Activated T-cell treated with anti-CD3 and anti-CD28 coated beads, Interleukin-2, amount 50 U/mL, for 4 hours (primary cell): ENCODE data around the gene GPHA2. TPM values are rescaled to one million over a fixed set of nuclear protein-coding genes. Genes with fewer than 3 reads are reported as not detected.

Source experiments
- ATAC-seq, 2 donors: fragments of 200-7000 bp; cut with Tn5 transposase; one replicate each; pipeline ENCODE4 v1.10.0; 2021
- DNase-seq: peaks from one replicate; pipeline ENCODE4 v3.0.0-alpha.2; 2020
- H3K27me3 Mint-ChIP-seq: one replicate; pipeline ENCODE4 v1.8.0; 2021; ENCODE audit warnings: low read depth, mixed read lengths
- H3K36me3 Mint-ChIP-seq: one replicate; pipeline ENCODE4 v1.8.0; 2022; ENCODE audit warnings: mixed read lengths; ENCODE audit not compliant: insufficient read depth
- H3K4me1 Mint-ChIP-seq: one replicate; pipeline ENCODE4 v1.8.0; 2021; ENCODE audit warnings: low read depth, mixed read lengths
- H3K4me3 Mint-ChIP-seq: one replicate; pipeline ENCODE4 v1.8.0; 2021; ENCODE audit warnings: mild to moderate bottlenecking, moderate library complexity, mixed read lengths
- H3K9me3 Mint-ChIP-seq: one replicate; pipeline ENCODE4 v1.8.0; 2021; ENCODE audit warnings: mixed read lengths
- total RNA-seq, 3 donors: library from RNA; stranded (reverse); gene quantifications; one replicate each; pipeline ENCODE4 v1.2.1, GENCODE V29; 2021

The GPHA2 gene
- total RNA-seq, 3 donors from 2014 or later, result not detected

GRCh38 chr11:64936539-64936938 is 846 bp upstream of the GPHA2 start:
- Mint-ChIP-seq H3K36me3 (peaks cover 6% of the 10 kb centered on the region), H3K27me3 (no peaks in the 10 kb centered on the region), H3K9me3 (no peaks in the 10 kb centered on the region), H3K4me3 (no peak overlapping the region), H3K4me1 (no peaks in the 10 kb centered on the region)
- ATAC-seq (no peak), DNase-seq (no peak)

GRCh38 chr11:64934682-64935358 is 873 bp downstream of the GPHA2 start:
- no peak for DNase-seq
- Mint-ChIP-seq H3K27me3 (no peaks in the 10 kb centered on the region), H3K4me3 (no peak overlapping the region), H3K4me1 (no peaks in the 10 kb centered on the region), H3K9me3 (no peaks in the 10 kb centered on the region), H3K36me3 (peaks cover 17% of the 10 kb centered on the region)
- ATAC-seq, result no peak

- Mint-ChIP-seq H3K4me3 (no peak overlapping the region), H3K27me3 (no peaks in the 10 kb centered on the region), H3K4me1 (no peaks in the 10 kb centered on the region), H3K36me3 (peaks cover 20% of the 10 kb centered on the region), H3K9me3 (no peaks in the 10 kb centered on the region)
- ATAC-seq (no peak), DNase-seq (no peak)
These were observed 1.6 kb downstream of the GPHA2 start for GRCh38 chr11:64933935-64934681.

GRCh38 chr11:64933213-64933934 is 2.3 kb downstream of the GPHA2 start:
- no peak for ATAC-seq

GRCh38 chr11:64932324-64932723 is 3.4 kb downstream of the GPHA2 start:
- DNase-seq (no peak), ATAC-seq (no peak)
- Mint-ChIP-seq H3K4me3 (no peak overlapping the region), H3K9me3 (no peaks in the 10 kb centered on the region), H3K36me3 (peaks cover 20% of the 10 kb centered on the region), H3K4me1 (no peaks in the 10 kb centered on the region), H3K27me3 (no peaks in the 10 kb centered on the region)

More at GRCh38 chr11:64933213-64933934, 2.3 kb downstream of the GPHA2 start:
- Mint-ChIP-seq H3K36me3 (peaks cover 20% of the 10 kb centered on the region), H3K27me3 (no peaks in the 10 kb centered on the region), H3K4me1 (no peaks in the 10 kb centered on the region), H3K4me3 (no peak overlapping the region), H3K9me3 (no peaks in the 10 kb centered on the region)
- DNase-seq, result no peak

- no peaks in the 10 kb centered on the region for H3K4me1 Mint-ChIP-seq
- H3K9me3 Mint-ChIP-seq, result no peaks in the 10 kb centered on the region
- DNase-seq, result no peak
- H3K27me3 Mint-ChIP-seq, result no peaks in the 10 kb centered on the region
- no peak overlapping the region for H3K4me3 Mint-ChIP-seq
- ATAC-seq, result no peak
- peaks cover 20% of the 10 kb centered on the region for H3K36me3 Mint-ChIP-seq
These were observed 4.4 kb downstream of the GPHA2 start for GRCh38 chr11:64931290-64931689.

GRCh38 chr11:64930340-64930739 is 5.4 kb downstream of the GPHA2 start:
- ATAC-seq, result no peak
- H3K36me3 Mint-ChIP-seq, result peaks cover 20% of the 10 kb centered on the region
- H3K4me3 Mint-ChIP-seq, result no peak overlapping the region
- H3K4me1 Mint-ChIP-seq, result no peaks in the 10 kb centered on the region
- H3K27me3 Mint-ChIP-seq, result no peaks in the 10 kb centered on the region
- H3K9me3 Mint-ChIP-seq, result no peaks in the 10 kb centered on the region
- DNase-seq, result no peak

- no peaks in the 10 kb centered on the region for H3K27me3 Mint-ChIP-seq
- peaks cover 20% of the 10 kb centered on the region for H3K36me3 Mint-ChIP-seq
- H3K4me3 Mint-ChIP-seq, result no peak overlapping the region
- H3K9me3 Mint-ChIP-seq, result no peaks in the 10 kb centered on the region
- ATAC-seq (no peak), DNase-seq (no peak)
- peaks cover 5% of the 10 kb centered on the region for H3K4me1 Mint-ChIP-seq
These were observed 6.1 kb downstream of the GPHA2 start for GRCh38 chr11:64929625-64930024.

GRCh38 chr11:64928957-64929356 is 6.7 kb downstream of the GPHA2 start:
- ATAC-seq, result no peak
- DNase-seq, result no peak
- no peak overlapping the region for H3K4me3 Mint-ChIP-seq
- H3K4me1 Mint-ChIP-seq, result peaks cover 9% of the 10 kb centered on the region
- H3K36me3 Mint-ChIP-seq, result peaks cover 17% of the 10 kb centered on the region
- no peaks in the 10 kb centered on the region for H3K27me3 Mint-ChIP-seq
- no peaks in the 10 kb centered on the region for H3K9me3 Mint-ChIP-seq

GRCh38 chr11:64926689-64927088 is 9.0 kb downstream of the GPHA2 start:
- ATAC-seq (no peak), DNase-seq (no peak)
- Mint-ChIP-seq H3K36me3 (peaks cover 14% of the 10 kb centered on the region), H3K4me1 (peaks cover 15% of the 10 kb centered on the region), H3K4me3 (no peak overlapping the region), H3K9me3 (no peaks in the 10 kb centered on the region), H3K27me3 (no peaks in the 10 kb centered on the region)

- ATAC-seq (no peak), DNase-seq (no peak)
- Mint-ChIP-seq H3K9me3 (no peaks in the 10 kb centered on the region), H3K36me3 (peaks cover 10% of the 10 kb centered on the region), H3K27me3 (no peaks in the 10 kb centered on the region), H3K4me1 (peaks cover 15% of the 10 kb centered on the region), H3K4me3 (peak overlapping the region; percentile 92)
These were observed 9.9 kb downstream of the GPHA2 start for GRCh38 chr11:64925536-64926436.

GRCh38 chr11:64924910-64925284 is 10.8 kb downstream of the GPHA2 start:
- Mint-ChIP-seq H3K4me1 (peaks cover 15% of the 10 kb centered on the region), H3K27me3 (no peaks in the 10 kb centered on the region), H3K36me3 (peaks cover 3% of the 10 kb centered on the region), H3K9me3 (no peaks in the 10 kb centered on the region), H3K4me3 (peak overlapping the region; percentile 92)
- ATAC-seq, result no peak
- no peak for DNase-seq

GRCh38 chr11:64923944-64924909 is 11.5 kb downstream of the GPHA2 start, which contains the start of gene PPP2R5B:
TSS of gene PPP2R5B (plus strand) at chr11:64924689. CDS start at chr11:64925735, 1,046 bp downstream.
- no peaks in the 10 kb centered on the region for H3K27me3 Mint-ChIP-seq
- H3K4me3 Mint-ChIP-seq, result peak within 1 kb of the TSS; percentile 92
- H3K9me3 Mint-ChIP-seq, result no peaks in the 10 kb centered on the region
- ATAC-seq (peak; percentile 96 to 97), DNase-seq (peak; percentile 86)
- peaks cover 15% of the 10 kb centered on the region for H3K4me1 Mint-ChIP-seq
- H3K36me3 Mint-ChIP-seq, result no peaks in the 10 kb centered on the region
